Pancreas (tissue), 10 donors: ENCODE data around the gene MC1R. TPM values are rescaled to one million over a fixed set of nuclear protein-coding genes. Genes with fewer than 3 reads are reported as not detected.

Experiments
- ATAC-seq, 4 donors: fragments of 200-7000 bp; cut with Tn5 transposase; one replicate each; pipeline versions ENCODE4 v1.8.0 to v1.9.1; 2020; ENCODE audit warnings: mild to moderate bottlenecking in 4 of 4, moderate library complexity in 4 of 4
- DNase-seq, 6 donors: peaks; one replicate each; pipeline ENCODE4 v3.0.0-alpha.2; 2020
- FAIRE-seq: peaks from 2 replicates; lab custom pipeline; 2012; peaks lifted over from hg19 to GRCh38; lab: Jason Lieb, UNC
- H3K27ac ChIP-seq, 4 donors: fragments of 200-600 bp; sonication (generic); 1 replicate in 3 of 4; 2 replicates in 1 of 4; pipeline versions ENCODE4 v1.5.0 to v1.8.0; 2020
- H3K27me3 ChIP-seq, 4 donors: fragments of 200-600 bp; one replicate each; pipeline ENCODE4 v1.8.0; 2021
- H3K36me3 ChIP-seq, 3 donors: fragments of 200-600 bp; sonication (generic) in 1 of 3; one replicate each; pipeline versions ENCODE4 v1.5.0 to v1.8.0; 2020 to 2021
- H3K4me1 ChIP-seq, 3 donors: fragments of 200-600 bp; one replicate each; pipeline ENCODE4 v1.8.0; 2021
- H3K4me3 ChIP-seq, 4 donors: fragments of 200-600 bp; sonication (generic) in 2 of 4; one replicate each; pipeline versions ENCODE4 v1.5.0 to v1.8.0; 2020 to 2021
- H3K9me3 ChIP-seq, 4 donors: fragments of 200-600 bp; one replicate each; pipeline ENCODE4 v1.8.0; 2021
- CTCF ChIP-seq, 4 donors: fragments of 200-600 bp; sonication (generic) in 3 of 4; IDR thresholded peaks; one replicate each; pipeline versions ENCODE4 v1.5.0 to v1.8.0; 2021; ENCODE audit warnings: antibody characterized with exemption in 4 of 4
- WGBS, 2 donors: extraction: QIAGEN DNeasy Blood & Tissue Kit; methylation state at CpG; one replicate each; pipeline ENCODE4 v1.1.7; 2013; 5-methylcytosine and 5-hydroxymethylcytosine counted together
- intact Hi-C, 3 donors: fragments of 100-400 bp; cut with DNase I; formaldehyde crosslinking; loops; one replicate each; pipeline versions ENCODE4 v1.11.1 to v1.14.2; 2022
- polyA plus RNA-seq, 2 donors: library from polyadenylated mRNA; stranded (reverse); fragments of 200-250 nt; gene quantifications; one replicate each; pipeline ENCODE4 v1.2.3, GENCODE V29; 2013
- total RNA-seq, 6 donors: library from RNA; stranded (reverse); fragmentation: NEBNext Ultra II Directional in 4 of 6; extraction: Animal tissue kit (Norgen Biotek cat#: 25700) in 4 of 6; gene quantifications; one replicate each; pipeline versions ENCODE4 v1.2.1 to v1.2.4, GENCODE V29; 2021 to 2023
- donor health status: healthy with polysubstance abuse.
- donor health status: DM: no; HTN: no; CAD: no; lungs with moderate emphysema.
- donor health status: DM: no; HTN: no; CAD: no.
- donor health status: control.
- donor health status: control.
- donor health status: Bipolar disorder and iron deficiency.
- donor health status: DM: yes; HTN: yes; CAD: no.
- donor health status: DM: no; HTN: no; CAD: no.
- donor health status: DM: no; HTN: no; CAD: no.
- donor health status: DM: yes; HTN: yes; CAD: no.

Gene MC1R
- total and polyA plus RNA-seq, 8 donors = 1.1 to 14.3 (median 2.0) TPM

DNA sequence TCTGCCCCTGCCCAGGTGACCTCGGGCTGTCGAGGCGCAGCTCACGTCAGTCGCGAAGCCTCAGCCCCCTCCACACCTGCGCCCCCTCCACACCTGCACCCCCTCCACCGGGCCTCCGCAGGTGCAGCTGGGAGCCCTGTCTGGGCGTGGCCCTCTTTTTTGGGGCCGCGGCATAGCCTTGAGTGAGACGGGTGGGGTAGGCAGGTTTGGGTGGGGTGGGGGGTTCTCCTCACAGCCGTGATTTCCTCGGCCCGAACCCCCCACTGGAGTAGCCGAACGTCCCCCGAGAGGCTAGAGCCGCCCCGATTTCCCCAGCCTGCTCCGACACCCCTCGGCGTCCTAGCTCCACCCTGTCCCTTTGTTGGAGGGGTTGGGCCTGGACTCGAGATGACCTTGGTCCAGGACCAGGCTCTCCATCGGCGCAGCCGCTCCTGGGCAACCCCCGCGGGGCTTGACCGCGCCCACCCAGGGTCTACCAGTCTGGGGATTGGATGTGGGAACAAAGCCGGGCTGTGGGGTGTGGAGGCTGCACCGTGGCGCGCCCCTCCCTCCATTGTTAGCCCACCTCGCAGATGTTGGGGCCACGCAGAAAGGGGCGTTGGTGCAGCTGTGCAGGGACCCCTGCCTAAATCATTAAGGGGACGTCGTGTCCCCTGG, 5.1 kb downstream of the MC1R start:
- peak in 2 of 6 donors; percentile 62 to 81 for DNase-seq
- 4% methylated on average over 33 to 41 of the region's 41 CpGs for WGBS, 2 donors
- ATAC-seq = no peak
- H3K9me3 ChIP-seq = no peaks in the 10 kb centered on the region
- no peak for FAIRE-seq
- TF ChIP-seq CTCF (IDR thresholded peaks at IDR 0.05) = no peak
- no peaks in the 10 kb centered on the region for H3K36me3 ChIP-seq
- intact Hi-C loops = no loop called here
- H3K27me3 ChIP-seq = peaks cover 0 to 16% (median 1%) of the 10 kb centered on the region in 4 donors
- peaks cover 4 to 18% (median 14%) of the 10 kb centered on the region in 3 donors for H3K4me1 ChIP-seq
- H3K27ac ChIP-seq = no peak overlapping the region
- peak overlapping the region in 3 of 4 donors; percentile 40 to 57 (median 48) for H3K4me3 ChIP-seq

DNA sequence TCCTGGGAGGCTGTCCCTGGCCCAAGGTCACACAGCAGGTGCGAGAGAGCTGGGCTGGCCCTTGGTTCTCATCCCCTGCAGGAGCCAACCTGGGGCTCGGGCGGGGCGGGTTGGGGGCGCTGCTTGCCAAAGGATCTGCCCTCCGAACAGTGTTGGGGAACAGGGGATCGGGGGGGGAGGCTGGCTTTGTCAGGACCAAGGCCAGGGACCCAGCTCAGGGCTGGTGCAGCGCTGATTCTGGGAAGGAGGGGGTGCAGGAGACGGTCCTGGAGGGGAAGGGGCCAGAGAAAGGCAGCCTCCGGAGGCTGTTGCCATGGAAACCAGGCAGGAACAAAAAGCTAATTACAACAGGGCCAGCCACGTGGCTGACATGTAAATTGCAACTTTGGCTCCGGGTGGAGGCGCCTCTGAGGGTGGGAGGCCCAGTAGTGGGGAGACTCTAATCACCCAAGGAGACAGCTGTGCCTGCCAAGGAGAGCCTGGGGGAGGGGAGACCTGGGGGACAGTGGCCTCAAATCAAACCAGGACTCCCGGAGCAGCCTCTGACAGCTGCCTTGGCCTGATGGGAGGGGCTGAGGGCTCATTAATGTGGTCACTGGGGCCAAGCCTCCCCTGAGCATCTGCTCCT, 5.7 kb downstream of the MC1R start:
- H3K27ac ChIP-seq = no peak overlapping the region
- intact Hi-C loops = no loop called here
- H3K9me3 ChIP-seq = no peaks in the 10 kb centered on the region
- FAIRE-seq (no peak), ATAC-seq (no peak), DNase-seq (peak in 2 of 6 donors; percentile 62 to 75)
- H3K4me3 ChIP-seq = peak overlapping the region in 1 of 4 donors; percentile 57
- H3K4me1 ChIP-seq = peaks cover 4 to 16% (median 14%) of the 10 kb centered on the region in 3 donors
- H3K36me3 ChIP-seq = no peaks in the 10 kb centered on the region
- 3 to 7% methylated on average over 14 of the region's 14 CpGs for WGBS, 2 donors
- TF ChIP-seq CTCF (IDR thresholded peaks at IDR 0.05) = no peak
- H3K27me3 ChIP-seq = peaks cover 0 to 12% (median 1%) of the 10 kb centered on the region in 4 donors

GRCh38 chr16:89924925-89925307, 6.3 kb downstream of the MC1R start:
- no peak for DNase-seq
- no peaks in the 10 kb centered on the region for H3K36me3 ChIP-seq
- ATAC-seq = no peak
- no peak for FAIRE-seq
- peaks cover 4 to 16% (median 14%) of the 10 kb centered on the region in 3 donors for H3K4me1 ChIP-seq
- peaks cover 0 to 12% (median 1%) of the 10 kb centered on the region in 4 donors for H3K27me3 ChIP-seq
- no peak overlapping the region for H3K4me3 ChIP-seq
- no peaks in the 10 kb centered on the region for H3K9me3 ChIP-seq
- TF ChIP-seq CTCF (IDR thresholded peaks at IDR 0.05) = no peak
- intact Hi-C loops = no loop called here
- no peak overlapping the region for H3K27ac ChIP-seq
- 22% methylated on average over 4 of the region's 4 CpGs for WGBS, 2 donors

DNA sequence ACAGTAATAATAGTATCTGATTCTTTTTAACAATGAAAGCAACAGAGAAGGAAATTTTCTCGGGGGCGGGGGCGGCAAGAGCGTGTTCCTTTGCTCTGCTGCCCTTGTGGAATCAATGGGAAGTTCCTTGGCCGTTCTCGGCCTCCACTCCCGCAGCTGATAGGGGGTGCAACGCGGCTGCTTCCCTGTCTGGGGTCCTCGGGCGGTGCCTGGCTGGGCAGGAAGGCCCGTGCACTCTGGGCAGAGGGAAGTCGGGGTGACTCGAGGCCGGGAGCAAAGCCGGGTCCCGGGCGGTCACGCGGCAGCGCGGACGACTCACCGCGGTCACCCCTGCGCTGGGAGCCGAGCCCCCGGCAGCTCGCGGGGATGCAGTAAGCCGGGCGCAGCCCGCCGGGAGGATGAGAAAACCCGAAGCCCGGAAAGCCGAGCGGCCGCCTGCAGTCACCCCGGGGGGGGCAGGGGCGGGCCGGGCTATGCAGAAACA, 7.0 kb downstream of the MC1R start:
- TF ChIP-seq CTCF (IDR thresholded peaks at IDR 0.05) = no peak
- WGBS, 2 donors = 2% methylated on average over 20 to 42 of the region's 42 CpGs
- Histone ChIP-seq H3K27me3 (peaks cover 0 to 12% (median 1%) of the 10 kb centered on the region in 4 donors), H3K4me1 (peaks cover 4 to 16% (median 14%) of the 10 kb centered on the region in 3 donors), H3K27ac (no peak overlapping the region), H3K9me3 (no peaks in the 10 kb centered on the region), H3K4me3 (peak overlapping the region; percentile 16 to 50 (median 42)), H3K36me3 (no peaks in the 10 kb centered on the region)
- intact Hi-C loops = no loop called here
- FAIRE-seq (no peak), DNase-seq (no peak), ATAC-seq (peak in 2 of 4 donors; percentile 5 to 26)
